ENCODE results near the gene ATOSB.
A peak's percentile ranks its signal among the peaks of the same experiment; 100 is the strongest.

Gene ATOSB

GRCh38 chr9:35085078-35085477 is 30.6 kb downstream of the ATOSB start:
- DNase-seq: no peak

GRCh38 chr9:35079426-35080341 is 36.0 kb downstream of the ATOSB start, which contains the start of gene FANCG:
Gene FANCG, minus strand, starts transcription at chr9:35079942. Its CDS starts 418 bp downstream, at chr9:35079524.
- peak; percentile 81 for DNase-seq

- no peak for DNase-seq
Observed at GRCh38 chr9:35079041-35079425, 36.6 kb downstream of the ATOSB start.

- no peak for DNase-seq
Observed at GRCh38 chr9:35078066-35078465, 37.6 kb downstream of the ATOSB start.

- no peak for DNase-seq
Observed at GRCh38 chr9:35076848-35077247, 38.8 kb downstream of the ATOSB start.

GRCh38 chr9:35075358-35075757 is 40.3 kb downstream of the ATOSB start:
- no peak for DNase-seq

GRCh38 chr9:35074791-35075190 is 40.9 kb downstream of the ATOSB start:
- no peak for DNase-seq

- DNase-seq: no peak
Observed at GRCh38 chr9:35074141-35074540, 41.5 kb downstream of the ATOSB start.

GRCh38 chr9:35073279-35073612 is 42.4 kb downstream of the ATOSB start:
- no peak for DNase-seq

GRCh38 chr9:35072461-35073278 is 43.0 kb downstream of the ATOSB start, which contains the start of gene VCP:
Gene VCP, minus strand, starts transcription at chr9:35072625. Its CDS starts 272 bp downstream, at chr9:35072353.
- DNase-seq: peak; percentile 98

- DNase-seq: peak; percentile 83
Observed at GRCh38 chr9:35071814-35072460, 43.7 kb downstream of the ATOSB start.

- DNase-seq: no peak
Observed at GRCh38 chr9:35070823-35071813, 44.5 kb downstream of the ATOSB start.

GRCh38 chr9:35069020-35069419 is 46.6 kb downstream of the ATOSB start:
- DNase-seq: no peak

- no peak for DNase-seq
Observed at GRCh38 chr9:35067056-35067455, 48.6 kb downstream of the ATOSB start.

GRCh38 chr9:35060548-35061207 is 55.0 kb downstream of the ATOSB start:
- no peak for DNase-seq

- DNase-seq: no peak
Observed at GRCh38 chr9:35059438-35059837, 56.2 kb downstream of the ATOSB start.

GRCh38 chr9:35057271-35057620 is 58.4 kb downstream of the ATOSB start:
- no peak for DNase-seq

GRCh38 chr9:35056571-35057270 is 58.9 kb downstream of the ATOSB start:
- no peak for DNase-seq

- DNase-seq: no peak
Observed at GRCh38 chr9:35054871-35055644, 60.6 kb downstream of the ATOSB start.

Measured in CD4-positive, alpha-beta T cell treated with Interleukin-15 for 1 hour (primary cell).